ENCODE data around the gene ADARB2.

DNA sequence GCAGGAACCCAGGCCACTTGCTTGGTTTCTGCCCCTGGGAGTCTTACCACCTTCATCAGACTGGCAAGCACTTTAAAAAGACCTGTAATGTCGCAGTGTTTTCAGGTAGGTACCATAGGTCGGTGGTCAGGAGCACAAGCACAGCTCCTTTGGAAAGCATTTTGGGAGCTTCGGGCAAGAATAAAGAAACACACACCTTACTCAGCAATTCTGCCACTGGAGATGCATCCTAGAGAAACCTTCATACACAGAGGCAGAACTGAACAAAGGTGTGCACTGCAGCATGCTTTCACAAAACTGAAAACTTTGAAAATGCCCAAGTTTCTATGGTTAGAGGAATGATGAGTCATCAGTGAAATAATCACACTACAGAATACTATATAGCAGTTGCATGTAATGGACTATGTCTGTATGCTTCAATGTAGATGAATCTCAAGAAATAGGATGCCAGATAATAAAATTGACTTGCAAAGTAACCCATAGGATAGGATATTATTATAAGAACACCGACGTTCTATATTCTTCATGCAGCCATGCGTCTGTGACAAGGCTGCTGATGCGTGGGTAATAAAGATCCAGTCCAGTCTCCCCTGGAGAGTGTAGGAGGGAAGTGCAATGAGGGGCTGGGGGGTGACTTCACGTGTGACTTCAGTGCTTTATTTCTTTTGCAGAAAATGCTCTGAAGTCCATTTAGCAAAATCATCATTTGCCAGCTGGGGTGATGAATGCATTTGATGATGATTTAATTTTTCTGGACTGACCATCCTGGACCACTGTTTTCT, 371.6 kb downstream of the ADARB2 start:
- TF ChIP-seq POLR2A (IDR thresholded peaks at IDR 0.05; ENCODE audit: low read depth, low read length) (no peak), PAX5 (IDR thresholded peaks at IDR 0.05; ENCODE audit: insufficient read depth, low read length, severe bottlenecking) (no peak), TAF1 (IDR thresholded peaks at IDR 0.05; ENCODE audit: low read depth, low read length) (no peak), POLR2AphosphoS5 (IDR thresholded peaks at IDR 0.05; ENCODE audit: low read depth, low read length) (no peak), POU2F2 (IDR thresholded peaks at IDR 0.05; ENCODE audit: low read depth, low read length) (no peak), SPI1 (IDR thresholded peaks at IDR 0.05; ENCODE audit: low read depth, low read length) (no peak)
